GM12878 (cell line): Measurements from ENCODE around the gene BRD1. TPM values are rescaled to one million over a fixed set of nuclear protein-coding genes. Genes with fewer than 3 reads are reported as not detected.

Source experiments
- ATAC-seq: fragments of 200-7000 bp; cut with Tn5 transposase; 3 replicates; pipeline ENCODE4 v1.9.1; 2020; ENCODE audit warnings: mild to moderate bottlenecking, moderate library complexity
- BruUV-seq: library from RNA; stranded (reverse); fragments of 400-500 nt; replicated peaks from 2 replicates; lab custom pipeline; 2021; lab: Mats Ljungman, UMichigan
- CTCF ChIA-PET: fragments of 300-600 bp; sonication (Branson Sonifier 250); formaldehyde crosslinking; extraction: SDS; loops from one replicate; lab custom pipeline; 2021; ENCODE audit warnings: inconsistent platforms; lab: Yijun Ruan, JAX
- POLR2A ChIA-PET: fragments of 350-600 bp; formaldehyde crosslinking; extraction: SDS; loops from one replicate; lab custom pipeline; 2021; ENCODE audit warnings: inconsistent platforms; lab: Charles Lee
- RAD21 ChIA-PET: fragments of 300-600 bp; sonication (Branson Sonifier 250); formaldehyde crosslinking; loops from one replicate; lab custom pipeline; 2023; ENCODE audit warnings: antibody characterized with exemption; ENCODE audit not compliant: unreplicated experiment; lab: Charles Lee
- SMC1A ChIA-PET: fragments of 300-600 bp; sonication (Branson Sonifier 250); formaldehyde crosslinking; loops from one replicate; lab custom pipeline; 2023; ENCODE audit not compliant: unreplicated experiment, uncharacterized antibody; lab: Charles Lee
- DNase-seq: peaks from one replicate; pipeline ENCODE4 v3.0.0-alpha.2; 2011; ENCODE audit warnings: low read depth, low spot score
- FAIRE-seq: peaks from 3 replicates; lab custom pipeline; 2011; peaks lifted over from hg19 to GRCh38; lab: Jason Lieb, UNC
- H2AFZ ChIP-seq: 2 replicates; pipeline ENCODE4 v1.6.0; 2011; ENCODE audit warnings: low read depth, low read length, control low read depth; ENCODE audit not compliant: control insufficient read depth
- H3K27ac ChIP-seq: 2 replicates; pipeline ENCODE4 v1.5.1; 2011; ENCODE audit warnings: control low read depth; ENCODE audit not compliant: control insufficient read depth, insufficient read depth
- H3K27me3 ChIP-seq, 2 experiments: replicated peaks in 1 of 2; 2 replicates each; pipeline versions ENCODE4 v1.6.0 to v1.6.1; 2011; ENCODE audit warnings: low read length in 1 of 2; ENCODE audit not compliant: control insufficient read depth in 2 of 2, insufficient read depth in 2 of 2
- H3K36me3 ChIP-seq, 2 experiments: 2 replicates each; pipeline ENCODE4 v1.5.1; 2011; ENCODE audit warnings: low read length in 1 of 2; ENCODE audit not compliant: control insufficient read depth in 2 of 2, insufficient read depth in 2 of 2
- H3K4me1 ChIP-seq: 2 replicates; pipeline ENCODE4 v1.6.1; 2011; ENCODE audit warnings: mild to moderate bottlenecking, low read length, moderate library complexity, mixed read lengths; ENCODE audit not compliant: control insufficient read depth, insufficient read depth
- H3K4me2 ChIP-seq: 2 replicates; pipeline ENCODE4 v1.6.0; 2011; ENCODE audit warnings: control low read depth; ENCODE audit not compliant: control insufficient read depth, insufficient read depth
- H3K4me3 ChIP-seq: fragments of 200-600 bp; sonication (generic); 2 replicates; pipeline ENCODE4 v1.5.1; 2016
- H3K79me2 ChIP-seq: 2 replicates; pipeline ENCODE4 v1.6.0; 2011; ENCODE audit warnings: low read length; ENCODE audit not compliant: control insufficient read depth, insufficient read depth
- H3K9ac ChIP-seq: 2 replicates; pipeline ENCODE4 v1.8.0; 2011; ENCODE audit warnings: low read length, control low read depth, mixed read lengths; ENCODE audit not compliant: control insufficient read depth, insufficient read depth
- H3K9me3 ChIP-seq: replicated peaks from 3 replicates; pipeline ENCODE4 v1.5.1; 2011; ENCODE audit warnings: mild to moderate bottlenecking, low read length; ENCODE audit not compliant: control insufficient read depth, insufficient read depth
- H4K20me1 ChIP-seq: 2 replicates; pipeline ENCODE4 v1.6.0; 2011; ENCODE audit not compliant: control insufficient read depth, insufficient read depth
- E2F8 ChIP-seq: fragments of 450-650 bp; IDR thresholded peaks from 2 replicates; pipeline ENCODE4 v1.6.1; 2018; ENCODE audit warnings: mild to moderate bottlenecking, low read depth, moderate library complexity; ENCODE audit not compliant: partially characterized antibody
- EED ChIP-seq: sonication (generic); IDR thresholded peaks from 2 replicates; pipeline ENCODE4 v1.6.1; 2016; ENCODE audit warnings: antibody characterized with exemption, low read depth
- EGR1 ChIP-seq, 2 experiments: IDR thresholded peaks; 1 replicate in 1 of 2; 2 replicates in 1 of 2; pipeline ENCODE4 v1.6.1; 2011 to 2012; ENCODE audit warnings: low read depth in 2 of 2, low read length in 2 of 2, borderline replicate concordance in 1 of 2, mild to moderate bottlenecking in 1 of 2, moderate library complexity in 1 of 2
- HCFC1 ChIP-seq: fragments of 150-350 bp; IDR thresholded peaks from 2 replicates; pipeline ENCODE4 v1.6.1; 2014; ENCODE audit warnings: low read length
- IKZF2 ChIP-seq, 2 experiments: fragments of 450-650 bp; IDR thresholded peaks; 2 replicates each; pipeline ENCODE4 v1.6.1; 2017; ENCODE audit warnings: mild to moderate bottlenecking in 2 of 2, moderate library complexity in 2 of 2
- JUNB ChIP-seq: IDR thresholded peaks from 2 replicates; pipeline ENCODE4 v1.6.1; 2016; ENCODE audit warnings: antibody characterized with exemption, mild to moderate bottlenecking
- LARP7 ChIP-seq: fragments of 450-650 bp; IDR thresholded peaks from 2 replicates; pipeline ENCODE4 v1.6.1; 2017; ENCODE audit warnings: mild to moderate bottlenecking
- PAX5 ChIP-seq: IDR thresholded peaks from 2 replicates; pipeline ENCODE4 v1.6.1; 2011; ENCODE audit warnings: low read depth, low read length, borderline replicate concordance
- RAD51 ChIP-seq: fragments of 450-650 bp; IDR thresholded peaks from 2 replicates; pipeline ENCODE4 v1.6.1; 2016; ENCODE audit warnings: moderate library complexity, mild to moderate bottlenecking, inconsistent platforms
- SIN3A ChIP-seq: IDR thresholded peaks from 2 replicates; pipeline ENCODE4 v1.6.1; 2012; ENCODE audit warnings: low read depth, low read length, improper control_type of control experiment
- SMAD1 ChIP-seq: fragments of 450-650 bp; IDR thresholded peaks from 2 replicates; pipeline ENCODE4 v1.6.1; 2018; ENCODE audit warnings: mild to moderate bottlenecking, low read depth; ENCODE audit not compliant: partially characterized antibody
- TCF7 ChIP-seq: IDR thresholded peaks from 2 replicates; pipeline ENCODE4 v1.6.1; 2014; ENCODE audit warnings: antibody characterized with exemption, borderline replicate concordance
- ZNF207 ChIP-seq: fragments of 450-650 bp; IDR thresholded peaks from 2 replicates; pipeline ENCODE4 v1.6.1; 2014; ENCODE audit warnings: antibody characterized with exemption, mild to moderate bottlenecking, borderline replicate concordance
- WGBS: methylation state at CpG from one replicate; pipeline ENCODE4 v1.1.6; 2016; ENCODE audit warnings: low lambda C conversion rate; ENCODE audit not compliant: insufficient replicate concordance, insufficient coverage; ENCODE audit errors: missing lambda C conversion rate; 5-methylcytosine and 5-hydroxymethylcytosine counted together
- in situ Hi-C: fragments of 300-500 bp; cut with MboI; formaldehyde crosslinking; loops from 9 replicates; pipeline ENCODE4 v1.14.3; 2018; ENCODE audit warnings: mixed read lengths
- intact Hi-C: fragments of 100-400 bp; cut with micrococcal nuclease; formaldehyde crosslinking; loops from one replicate; pipeline ENCODE4 v1.14.2; 2022; ENCODE audit not compliant: unreplicated experiment
- polyA plus RNA-seq, 11 experiments: library from polyadenylated mRNA; depleted of rRNA in 4 of 11; unstranded in 6 of 11; stranded (reverse) in 5 of 11; fragments of >200 nt; fragmentation: Nextera tagmentation in 4 of 11; fragmentation: Illumina TruSeq in 1 of 11; extraction: Ambion mirVana in 4 of 11; extraction: Trizol in 1 of 11; gene quantifications; 1 replicate in 1 of 11; 2 replicates in 10 of 11; pipeline versions ENCODE4 v1.2.1 to v1.2.3, GENCODE V29; 2011 to 2016; ENCODE audit warnings: inconsistent platforms in 2 of 11, missing spikeins in 2 of 11, low read depth in 1 of 11
- total RNA-seq, 4 experiments: library from RNA; depleted of rRNA in 3 of 4; stranded (reverse); fragments of >200 nt in 3 of 4; fragmentation: Illumina TruSeq in 1 of 4; extraction: Trizol in 1 of 4; gene quantifications; 2 replicates each; pipeline versions ENCODE4 v1.2.1 to v1.2.3, GENCODE V29; 2013 to 2021
- TF ChIP-seq, protein P1 (sequence below): IDR thresholded peaks from 2 replicates; pipeline ENCODE4 v1.6.1; 2011; ENCODE audit warnings: mild to moderate bottlenecking, low read depth, low read length, moderate library complexity; ENCODE audit not compliant: insufficient replicate concordance
- TF ChIP-seq, protein P2 (sequence below): IDR thresholded peaks from 2 replicates; pipeline ENCODE4 v1.6.1; 2012; ENCODE audit warnings: improper control_type of control experiment, low read depth, low read length; ENCODE audit not compliant: insufficient replicate concordance

The BRD1 gene
- total and polyA plus RNA-seq, 10 of the 15 experiments (the other 5 are each of a cell fraction or from before 2014, with no cell fraction given), result 0.90 to 26.4 (median 7.1) TPM

DNA sequence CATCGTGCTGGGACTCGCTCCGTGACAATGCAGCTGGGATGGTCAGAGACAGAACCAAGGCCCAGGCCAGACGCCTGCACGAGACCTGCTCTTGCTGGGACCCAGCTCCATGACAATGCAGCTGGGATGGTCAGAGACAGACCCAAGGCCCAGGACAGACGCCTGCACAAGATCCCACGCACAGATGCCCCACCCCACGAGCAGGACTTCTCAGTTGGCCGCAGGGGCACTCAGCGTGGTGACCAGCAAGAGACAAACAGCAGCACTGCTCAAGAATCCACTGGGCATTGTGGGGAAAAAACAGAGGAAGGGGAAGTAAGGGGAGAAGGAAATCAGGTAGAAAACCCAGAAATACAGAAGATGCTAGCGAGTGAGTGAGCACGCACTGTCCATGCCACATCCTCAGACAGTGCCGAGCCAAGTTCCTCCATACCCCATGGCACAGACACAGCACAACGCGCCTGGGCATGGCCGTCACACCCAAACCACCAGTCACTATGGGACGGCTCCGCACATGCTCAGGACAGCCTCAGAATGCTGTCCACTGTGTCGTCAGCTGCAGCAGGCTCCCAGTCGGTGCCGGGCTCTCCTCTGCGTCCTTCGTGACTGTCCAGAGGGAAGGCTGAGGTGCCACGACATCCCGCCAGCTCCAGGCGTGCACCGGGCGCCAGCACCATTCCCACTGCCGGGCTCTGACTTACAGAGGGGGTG, 44.5 kb downstream of the BRD1 start:
- Histone ChIP-seq H3K79me2 (peaks cover 2% of the 10 kb centered on the region), H3K36me3 (peaks cover 14 to 34% of the 10 kb centered on the region in 2 experiments), H3K27me3 (no peaks in the 10 kb centered on the region), H3K9ac (no peak overlapping the region), H3K27ac (no peak overlapping the region), H3K4me2 (no peak overlapping the region), H3K9me3 (no peaks in the 10 kb centered on the region), H4K20me1 (peaks cover 2% of the 10 kb centered on the region; the same call in 1 of the 2 replicates), H2AFZ (no peak overlapping the region), H3K4me3 (no peak overlapping the region), H3K4me1 (no peaks in the 10 kb centered on the region)
- ChIA-PET POLR2A (no interaction called here), SMC1A (no interaction called here), CTCF (no interaction called here), RAD21 (no interaction called here)
- BruUV-seq, result no TSS peak
- DNase-seq (no peak), ATAC-seq (no peak), FAIRE-seq (no peak)
- intact Hi-C loops (no loop called here), in situ Hi-C loops (no loop called here)
- WGBS, result 96% methylated on average over 25 of the region's 29 CpGs
- TF ChIP-seq EGR1 (IDR thresholded peaks at IDR 0.05; ENCODE audit: borderline replicate concordance in 1 of 2, low read depth in 2 of 2, low read length in 2 of 2), result no peak
- TF ChIP-seq RAD51, result no peak
- no peak for TF ChIP-seq IKZF2 (IDR thresholded peaks at IDR 0.05)
- no peak for TF ChIP-seq TCF7
- no peak for TF ChIP-seq JUNB
- TF ChIP-seq EED, result no peak
- no peak for TF ChIP-seq SMAD1
- TF ChIP-seq E2F8, result no peak
- no peak for TF ChIP-seq PAX5
- TF ChIP-seq SIN3A, result no peak
- TF ChIP-seq LARP7, result no peak
- TF ChIP-seq, protein P1, sequence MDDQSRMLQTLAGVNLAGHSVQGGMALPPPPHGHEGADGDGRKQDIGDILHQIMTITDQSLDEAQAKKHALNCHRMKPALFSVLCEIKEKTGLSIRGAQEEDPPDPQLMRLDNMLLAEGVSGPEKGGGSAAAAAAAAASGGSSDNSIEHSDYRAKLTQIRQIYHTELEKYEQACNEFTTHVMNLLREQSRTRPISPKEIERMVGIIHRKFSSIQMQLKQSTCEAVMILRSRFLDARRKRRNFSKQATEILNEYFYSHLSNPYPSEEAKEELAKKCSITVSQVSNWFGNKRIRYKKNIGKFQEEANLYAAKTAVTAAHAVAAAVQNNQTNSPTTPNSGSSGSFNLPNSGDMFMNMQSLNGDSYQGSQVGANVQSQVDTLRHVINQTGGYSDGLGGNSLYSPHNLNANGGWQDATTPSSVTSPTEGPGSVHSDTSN, result no peak
- TF ChIP-seq, protein P2, sequence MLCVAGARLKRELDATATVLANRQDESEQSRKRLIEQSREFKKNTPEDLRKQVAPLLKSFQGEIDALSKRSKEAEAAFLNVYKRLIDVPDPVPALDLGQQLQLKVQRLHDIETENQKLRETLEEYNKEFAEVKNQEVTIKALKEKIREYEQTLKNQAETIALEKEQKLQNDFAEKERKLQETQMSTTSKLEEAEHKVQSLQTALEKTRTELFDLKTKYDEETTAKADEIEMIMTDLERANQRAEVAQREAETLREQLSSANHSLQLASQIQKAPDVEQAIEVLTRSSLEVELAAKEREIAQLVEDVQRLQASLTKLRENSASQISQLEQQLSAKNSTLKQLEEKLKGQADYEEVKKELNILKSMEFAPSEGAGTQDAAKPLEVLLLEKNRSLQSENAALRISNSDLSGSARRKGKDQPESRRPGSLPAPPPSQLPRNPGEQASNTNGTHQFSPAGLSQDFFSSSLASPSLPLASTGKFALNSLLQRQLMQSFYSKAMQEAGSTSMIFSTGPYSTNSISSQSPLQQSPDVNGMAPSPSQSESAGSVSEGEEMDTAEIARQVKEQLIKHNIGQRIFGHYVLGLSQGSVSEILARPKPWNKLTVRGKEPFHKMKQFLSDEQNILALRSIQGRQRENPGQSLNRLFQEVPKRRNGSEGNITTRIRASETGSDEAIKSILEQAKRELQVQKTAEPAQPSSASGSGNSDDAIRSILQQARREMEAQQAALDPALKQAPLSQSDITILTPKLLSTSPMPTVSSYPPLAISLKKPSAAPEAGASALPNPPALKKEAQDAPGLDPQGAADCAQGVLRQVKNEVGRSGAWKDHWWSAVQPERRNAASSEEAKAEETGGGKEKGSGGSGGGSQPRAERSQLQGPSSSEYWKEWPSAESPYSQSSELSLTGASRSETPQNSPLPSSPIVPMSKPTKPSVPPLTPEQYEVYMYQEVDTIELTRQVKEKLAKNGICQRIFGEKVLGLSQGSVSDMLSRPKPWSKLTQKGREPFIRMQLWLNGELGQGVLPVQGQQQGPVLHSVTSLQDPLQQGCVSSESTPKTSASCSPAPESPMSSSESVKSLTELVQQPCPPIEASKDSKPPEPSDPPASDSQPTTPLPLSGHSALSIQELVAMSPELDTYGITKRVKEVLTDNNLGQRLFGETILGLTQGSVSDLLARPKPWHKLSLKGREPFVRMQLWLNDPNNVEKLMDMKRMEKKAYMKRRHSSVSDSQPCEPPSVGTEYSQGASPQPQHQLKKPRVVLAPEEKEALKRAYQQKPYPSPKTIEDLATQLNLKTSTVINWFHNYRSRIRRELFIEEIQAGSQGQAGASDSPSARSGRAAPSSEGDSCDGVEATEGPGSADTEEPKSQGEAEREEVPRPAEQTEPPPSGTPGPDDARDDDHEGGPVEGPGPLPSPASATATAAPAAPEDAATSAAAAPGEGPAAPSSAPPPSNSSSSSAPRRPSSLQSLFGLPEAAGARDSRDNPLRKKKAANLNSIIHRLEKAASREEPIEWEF, result no peak
- TF ChIP-seq HCFC1, result no peak
- TF ChIP-seq ZNF207, result no peak
